ENCODE results near the gene PALLD. TPM values are rescaled to one million over a fixed set of nuclear protein-coding genes. Genes with fewer than 3 reads are reported as not detected.

Gene PALLD
- total RNA-seq, 1 experiment from 2014 or later: 6.5 TPM

DNA sequence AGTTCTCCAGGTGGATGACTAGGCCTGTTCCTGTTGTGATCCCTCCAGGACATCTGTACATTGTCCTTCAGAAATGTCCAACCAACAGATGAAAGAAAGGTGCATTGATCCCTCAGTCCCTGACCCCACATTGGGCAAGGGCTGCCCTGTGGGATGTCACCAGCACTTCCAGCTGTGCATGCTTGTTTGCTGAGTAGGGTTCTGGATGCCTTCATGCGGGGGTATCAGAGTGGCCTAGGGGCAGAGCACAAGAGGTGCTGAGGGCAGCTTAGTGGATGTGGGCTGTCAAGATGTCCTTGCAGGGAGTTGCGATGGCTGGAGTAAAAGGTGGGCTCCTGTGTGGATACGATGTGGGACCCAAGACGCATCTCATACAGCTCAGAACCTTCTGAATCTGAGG, 112.5 kb downstream of the PALLD start:
- Histone ChIP-seq H3K36me3 (ENCODE audit: control insufficient read depth, insufficient read depth, low read length) (no peaks in the 10 kb centered on the region), H3K9me3 (ENCODE audit: control insufficient read depth, insufficient read depth, low read depth, low read length) (no peaks in the 10 kb centered on the region), H3K4me3 (ENCODE audit: low read depth in 2 of 2, low read length in 2 of 2) (no peak overlapping the region), H3K27me3 (ENCODE audit: control insufficient read depth, insufficient read depth, low read length) (no peaks in the 10 kb centered on the region), H3K4me1 (ENCODE audit: control insufficient read depth, insufficient read depth, low read length) (no peaks in the 10 kb centered on the region), H3K27ac (ENCODE audit: low read length) (no peak overlapping the region)
- no peak for DNase-seq (ENCODE audit: low read depth, low spot score)
- no peak for ATAC-seq
- CTCF ChIA-PET: no interaction called here
- BruUV-seq (replicated peaks): no TSS peak
- POLR2A ChIA-PET: no interaction called here
- intact Hi-C loops (cut with micrococcal nuclease; ENCODE audit: unreplicated experiment) (no loop called here), in situ Hi-C loops (cut with HindIII; ENCODE audit: low pct_unique_long_range_greater_than_20kb, low sequenced_read_pairs) (no loop called here)
- TF ChIP-seq REST (IDR thresholded peaks at IDR 0.05; ENCODE audit: insufficient read depth in 1 of 2, low read depth in 2 of 2, low read length in 1 of 2): no peak
- TF ChIP-seq POLR2AphosphoS5 (IDR thresholded peaks at IDR 0.05; ENCODE audit: low read depth, low read length): no peak
- no peak for TF ChIP-seq TCF7L2 (IDR thresholded peaks at IDR 0.05; ENCODE audit: low read depth, low read length)
- TF ChIP-seq, protein P1, sequence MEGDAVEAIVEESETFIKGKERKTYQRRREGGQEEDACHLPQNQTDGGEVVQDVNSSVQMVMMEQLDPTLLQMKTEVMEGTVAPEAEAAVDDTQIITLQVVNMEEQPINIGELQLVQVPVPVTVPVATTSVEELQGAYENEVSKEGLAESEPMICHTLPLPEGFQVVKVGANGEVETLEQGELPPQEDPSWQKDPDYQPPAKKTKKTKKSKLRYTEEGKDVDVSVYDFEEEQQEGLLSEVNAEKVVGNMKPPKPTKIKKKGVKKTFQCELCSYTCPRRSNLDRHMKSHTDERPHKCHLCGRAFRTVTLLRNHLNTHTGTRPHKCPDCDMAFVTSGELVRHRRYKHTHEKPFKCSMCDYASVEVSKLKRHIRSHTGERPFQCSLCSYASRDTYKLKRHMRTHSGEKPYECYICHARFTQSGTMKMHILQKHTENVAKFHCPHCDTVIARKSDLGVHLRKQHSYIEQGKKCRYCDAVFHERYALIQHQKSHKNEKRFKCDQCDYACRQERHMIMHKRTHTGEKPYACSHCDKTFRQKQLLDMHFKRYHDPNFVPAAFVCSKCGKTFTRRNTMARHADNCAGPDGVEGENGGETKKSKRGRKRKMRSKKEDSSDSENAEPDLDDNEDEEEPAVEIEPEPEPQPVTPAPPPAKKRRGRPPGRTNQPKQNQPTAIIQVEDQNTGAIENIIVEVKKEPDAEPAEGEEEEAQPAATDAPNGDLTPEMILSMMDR (IDR thresholded peaks at IDR 0.05): no peak
- TF ChIP-seq SIN3A (IDR thresholded peaks at IDR 0.05; ENCODE audit: borderline replicate concordance, insufficient read depth, low read depth, low read length): no peak

GRCh38 chr4:168610911-168611530, 114.2 kb downstream of the PALLD start:
- Histone ChIP-seq H3K27ac (ENCODE audit: low read length) (no peak overlapping the region), H3K36me3 (ENCODE audit: control insufficient read depth, insufficient read depth, low read length) (no peaks in the 10 kb centered on the region), H3K4me1 (ENCODE audit: control insufficient read depth, insufficient read depth, low read length) (no peaks in the 10 kb centered on the region), H3K27me3 (ENCODE audit: control insufficient read depth, insufficient read depth, low read length) (no peaks in the 10 kb centered on the region), H3K9me3 (ENCODE audit: control insufficient read depth, insufficient read depth, low read depth, low read length) (no peaks in the 10 kb centered on the region), H3K4me3 (ENCODE audit: low read depth in 2 of 2, low read length in 2 of 2) (no peak overlapping the region)
- BruUV-seq (replicated peaks): no TSS peak
- ATAC-seq (no peak), DNase-seq (ENCODE audit: low read depth, low spot score) (no peak)
- POLR2A ChIA-PET: no interaction called here
- intact Hi-C loops (cut with micrococcal nuclease; ENCODE audit: unreplicated experiment) (no loop called here), in situ Hi-C loops (cut with HindIII; ENCODE audit: low pct_unique_long_range_greater_than_20kb, low sequenced_read_pairs) (no loop called here)
- CTCF ChIA-PET: interaction anchor here (0.6 kb wide), 1 partner anchor 18 kb away, joined by 9 read pairs; no protein-coding TSS in a partner anchor
- TF ChIP-seq SIN3A (IDR thresholded peaks at IDR 0.05; ENCODE audit: borderline replicate concordance, insufficient read depth, low read depth, low read length): no peak
- TF ChIP-seq, protein P1 (IDR thresholded peaks at IDR 0.05): no peak
- TF ChIP-seq POLR2AphosphoS5 (IDR thresholded peaks at IDR 0.05; ENCODE audit: low read depth, low read length): no peak
- no peak for TF ChIP-seq TCF7L2 (IDR thresholded peaks at IDR 0.05; ENCODE audit: low read depth, low read length)
- TF ChIP-seq REST (IDR thresholded peaks at IDR 0.05; ENCODE audit: insufficient read depth in 1 of 2, low read depth in 2 of 2, low read length in 1 of 2): no peak

Measured in Panc1 (cell line).